ENCODE measurements around the gene ZNF280D.

GRCh38 chr15:56598991-56599390, 134.3 kb downstream of the ZNF280D start:
- no peak for TF ChIP-seq CTCF (IDR thresholded peaks at IDR 0.05; ENCODE audit: low read depth, low read length)
- no peak for TF ChIP-seq POLR2A (IDR thresholded peaks at IDR 0.05; ENCODE audit: extremely low read depth, insufficient read length)
- TF ChIP-seq MYC (IDR thresholded peaks at IDR 0.05; ENCODE audit: low read depth, low read length): no peak

Data from NB4 (cell line).